KMS-11 (cell line): ENCODE data around the gene GNA15.

Experiments
- H2AFZ ChIP-seq: fragments of 200-600 bp; sonication (generic); 2 replicates; pipeline ENCODE4 v1.6.1; 2016; ENCODE audit warnings: antibody characterized with exemption, mixed run types, low read depth
- H3K27ac ChIP-seq: fragments of 200-600 bp; sonication (generic); 2 replicates; pipeline ENCODE4 v1.6.1; 2016; ENCODE audit warnings: mild to moderate bottlenecking, mixed run types
- H3K27me3 ChIP-seq: fragments of 200-600 bp; sonication (generic); 2 replicates; pipeline ENCODE4 v1.6.1; 2017; ENCODE audit warnings: mild to moderate bottlenecking, low read depth, mixed run types, moderate library complexity; ENCODE audit not compliant: insufficient read depth
- H3K36me3 ChIP-seq: fragments of 200-600 bp; sonication (generic); 2 replicates; pipeline ENCODE4 v1.6.1; 2017; ENCODE audit warnings: mild to moderate bottlenecking, mixed run types; ENCODE audit not compliant: insufficient read depth
- H3K4me1 ChIP-seq: fragments of 200-600 bp; sonication (generic); 2 replicates; pipeline ENCODE4 v1.6.1; 2016; ENCODE audit warnings: mild to moderate bottlenecking, low read depth, mixed run types; ENCODE audit not compliant: poor library complexity, severe bottlenecking
- H3K4me2 ChIP-seq: fragments of 200-600 bp; sonication (generic); 2 replicates; pipeline ENCODE4 v1.7.0; 2016; ENCODE audit warnings: mild to moderate bottlenecking, mixed run types
- H3K4me3 ChIP-seq: fragments of 200-600 bp; sonication (generic); IDR thresholded peaks from 2 replicates; pipeline ENCODE4 v1.6.1; 2017; ENCODE audit warnings: low read depth, low read length, mixed read lengths; ENCODE audit not compliant: insufficient read depth
- H3K79me2 ChIP-seq: fragments of 200-600 bp; sonication (generic); 2 replicates; pipeline ENCODE4 v1.6.1; 2016; ENCODE audit warnings: low read depth, mixed run types; ENCODE audit not compliant: insufficient read depth
- H3K9ac ChIP-seq: fragments of 200-600 bp; sonication (generic); 2 replicates; pipeline ENCODE4 v1.6.1; 2016; ENCODE audit warnings: mild to moderate bottlenecking, mixed run types
- H4K20me1 ChIP-seq: fragments of 200-600 bp; sonication (generic); 2 replicates; pipeline ENCODE4 v1.6.1; 2016; ENCODE audit warnings: mild to moderate bottlenecking, mixed run types; ENCODE audit not compliant: insufficient read depth
- TF ChIP-seq, protein P1 (sequence below): fragments of 200-600 bp; sonication (generic); conservative IDR thresholded peaks from 2 replicates; pipeline ENCODE4 v1.6.1; 2017; ENCODE audit warnings: low read depth, mild to moderate bottlenecking, antibody characterized with exemption, low read length, moderate library complexity, mixed read lengths

The GNA15 gene

DNA sequence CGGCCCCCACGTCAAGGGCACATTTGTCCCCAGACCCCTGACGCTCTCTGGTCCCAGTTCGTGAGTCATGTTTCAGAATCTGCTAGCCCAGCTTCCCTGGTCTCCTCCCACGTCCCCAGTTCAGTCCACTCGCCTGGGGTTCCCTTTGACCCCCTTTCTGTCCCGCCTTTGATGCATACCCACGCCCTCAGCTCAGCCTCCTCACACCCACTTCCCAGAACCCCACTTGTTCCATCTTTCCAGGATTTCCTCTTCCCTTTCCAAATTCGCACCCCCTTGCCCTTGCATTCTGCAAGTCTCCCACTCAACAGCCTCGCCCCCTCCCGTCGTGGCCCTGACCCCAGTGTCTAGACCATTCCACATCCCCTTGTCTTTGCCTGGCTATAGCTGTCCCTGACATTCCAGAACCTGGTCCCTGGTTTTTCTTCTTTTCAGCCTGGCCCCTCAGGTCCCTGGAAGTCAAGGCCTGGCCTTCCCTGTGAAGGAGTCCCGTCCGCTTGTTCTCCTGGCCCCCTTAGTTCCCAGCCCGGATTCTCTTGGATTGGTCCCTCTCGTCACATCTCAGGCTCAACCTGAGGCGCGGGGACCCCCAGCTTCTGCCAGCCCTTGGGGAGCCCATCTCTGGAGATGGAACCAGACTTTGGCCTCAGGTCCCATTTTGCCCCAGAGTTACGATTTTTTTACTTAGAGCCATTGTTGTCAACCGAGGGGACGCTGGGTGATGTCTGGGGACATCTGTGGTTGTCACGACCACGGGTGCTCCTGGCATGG lies 51.2 kb downstream of the GNA15 start:
- Histone ChIP-seq H3K4me3 (no peak overlapping the region), H3K36me3 (no peaks in the 10 kb centered on the region), H3K79me2 (peaks cover 56% of the 10 kb centered on the region), H3K4me2 (peak overlapping the region; percentile 85), H3K9ac (peak overlapping the region; percentile 79; the same call in 1 of the 2 replicates), H2AFZ (no peak overlapping the region), H4K20me1 (no peaks in the 10 kb centered on the region), H3K27me3 (peaks cover under 1% of the 10 kb centered on the region; the same call in 1 of the 2 replicates), H3K27ac (no peak overlapping the region), H3K4me1 (peaks cover 12% of the 10 kb centered on the region)
- TF ChIP-seq, protein P1, sequence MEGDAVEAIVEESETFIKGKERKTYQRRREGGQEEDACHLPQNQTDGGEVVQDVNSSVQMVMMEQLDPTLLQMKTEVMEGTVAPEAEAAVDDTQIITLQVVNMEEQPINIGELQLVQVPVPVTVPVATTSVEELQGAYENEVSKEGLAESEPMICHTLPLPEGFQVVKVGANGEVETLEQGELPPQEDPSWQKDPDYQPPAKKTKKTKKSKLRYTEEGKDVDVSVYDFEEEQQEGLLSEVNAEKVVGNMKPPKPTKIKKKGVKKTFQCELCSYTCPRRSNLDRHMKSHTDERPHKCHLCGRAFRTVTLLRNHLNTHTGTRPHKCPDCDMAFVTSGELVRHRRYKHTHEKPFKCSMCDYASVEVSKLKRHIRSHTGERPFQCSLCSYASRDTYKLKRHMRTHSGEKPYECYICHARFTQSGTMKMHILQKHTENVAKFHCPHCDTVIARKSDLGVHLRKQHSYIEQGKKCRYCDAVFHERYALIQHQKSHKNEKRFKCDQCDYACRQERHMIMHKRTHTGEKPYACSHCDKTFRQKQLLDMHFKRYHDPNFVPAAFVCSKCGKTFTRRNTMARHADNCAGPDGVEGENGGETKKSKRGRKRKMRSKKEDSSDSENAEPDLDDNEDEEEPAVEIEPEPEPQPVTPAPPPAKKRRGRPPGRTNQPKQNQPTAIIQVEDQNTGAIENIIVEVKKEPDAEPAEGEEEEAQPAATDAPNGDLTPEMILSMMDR, result no peak

DNA sequence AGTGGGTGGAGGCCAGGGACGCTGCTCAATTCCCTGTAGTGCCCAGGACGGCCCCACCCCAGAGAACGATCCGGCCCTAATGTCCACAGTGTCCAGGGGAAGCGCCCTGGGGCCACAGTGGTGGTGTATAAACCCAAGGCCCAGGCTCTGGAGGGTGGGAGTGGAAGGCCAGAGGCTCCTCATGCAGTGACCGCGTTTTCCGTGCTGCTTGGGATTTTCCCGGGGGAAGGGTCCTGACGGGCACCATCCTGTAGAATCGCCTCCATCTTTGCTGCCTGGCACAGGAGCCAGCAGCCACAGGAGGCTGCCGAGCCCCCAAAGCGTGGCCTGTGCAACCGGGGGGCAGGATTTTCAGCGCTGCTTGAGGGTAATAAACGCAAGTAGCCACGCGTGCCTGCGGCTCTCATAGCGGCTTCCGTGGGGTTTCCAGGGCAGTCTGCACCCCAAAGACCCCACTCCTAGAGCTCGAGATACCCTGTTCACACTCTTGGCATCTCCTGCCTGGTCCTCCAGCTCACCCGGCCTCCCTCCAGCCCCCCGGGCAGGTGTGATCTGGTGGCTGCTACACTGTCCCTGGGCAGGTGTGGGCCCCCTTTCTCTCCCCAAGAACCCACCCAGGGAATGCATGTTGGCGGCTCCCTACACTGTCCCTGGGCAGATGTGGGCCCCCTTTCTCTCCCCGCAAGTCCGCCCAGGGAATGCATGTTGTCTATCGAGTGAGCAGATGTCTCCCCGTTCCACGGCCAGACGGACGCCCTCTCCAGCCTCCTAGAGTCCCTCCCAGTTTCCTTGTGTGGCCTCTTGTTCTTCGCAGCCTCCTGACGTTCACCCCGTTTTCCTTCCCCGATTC lies 52.1 kb downstream of the GNA15 start:
- Histone ChIP-seq H3K36me3 (no peaks in the 10 kb centered on the region), H4K20me1 (no peaks in the 10 kb centered on the region), H3K4me2 (peak overlapping the region; percentile 85; the same call in 1 of the 2 replicates), H2AFZ (no peak overlapping the region), H3K27ac (no peak overlapping the region), H3K4me3 (no peak overlapping the region), H3K27me3 (no peaks in the 10 kb centered on the region), H3K9ac (no peak overlapping the region), H3K79me2 (peaks cover 56% of the 10 kb centered on the region), H3K4me1 (peaks cover 12% of the 10 kb centered on the region)
- TF ChIP-seq, protein P1, result no peak

DNA sequence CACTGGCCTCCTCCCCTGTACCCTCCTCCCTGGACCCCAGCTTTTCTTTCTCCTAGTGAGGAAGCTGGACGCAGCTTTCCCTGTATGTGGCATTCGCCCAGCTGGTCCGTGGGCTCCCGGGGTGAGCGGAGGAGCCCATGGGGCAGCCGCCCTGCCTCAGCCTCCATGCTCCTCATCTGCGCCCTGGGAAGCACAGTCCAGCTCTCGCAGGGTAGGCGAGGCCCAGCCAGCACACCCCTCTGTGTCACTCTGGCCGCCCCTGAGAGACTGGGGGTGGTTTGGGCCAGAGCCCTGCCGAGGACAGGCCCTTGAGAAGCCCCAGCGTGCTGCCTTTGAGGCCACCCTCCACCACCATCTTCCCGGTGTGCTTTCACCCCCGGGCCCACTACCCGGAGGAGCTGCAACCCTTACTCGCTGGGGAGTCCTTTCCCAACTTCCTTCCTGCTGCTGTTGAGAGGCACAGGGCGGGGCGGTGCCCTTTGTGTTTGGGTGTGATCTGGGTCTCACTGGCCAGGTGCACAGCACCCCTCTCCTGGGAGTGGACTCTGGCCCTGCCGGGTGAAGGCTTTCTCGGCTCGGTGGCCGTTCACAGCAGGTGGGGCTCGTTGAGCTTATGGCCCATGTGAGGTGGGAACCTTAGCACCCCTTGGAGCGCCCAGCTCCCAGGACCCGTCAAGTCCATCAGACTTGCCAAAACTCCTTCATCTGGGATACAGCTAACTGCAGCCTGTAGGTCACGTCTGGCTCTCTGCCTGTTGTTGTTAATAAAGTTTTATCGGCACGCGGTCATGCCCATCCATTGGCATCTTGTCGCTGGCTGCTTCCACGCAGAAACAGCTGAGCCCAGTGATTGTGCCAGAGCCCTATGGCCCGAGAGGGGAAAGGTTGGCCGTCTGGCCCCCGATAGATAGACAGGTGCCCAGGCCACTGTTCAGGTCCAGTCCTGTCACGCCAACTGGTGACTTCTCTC lies 53.1 kb downstream of the GNA15 start:
- H2AFZ ChIP-seq, result no peak overlapping the region
- no peak overlapping the region for H3K4me2 ChIP-seq
- H4K20me1 ChIP-seq, result no peaks in the 10 kb centered on the region
- TF ChIP-seq, protein P1, result no peak
- H3K27ac ChIP-seq, result no peak overlapping the region
- no peak overlapping the region for H3K9ac ChIP-seq
- H3K36me3 ChIP-seq, result no peaks in the 10 kb centered on the region
- no peak overlapping the region for H3K4me3 ChIP-seq
- H3K27me3 ChIP-seq, result no peaks in the 10 kb centered on the region
- H3K4me1 ChIP-seq, result peaks cover 12% of the 10 kb centered on the region
- peaks cover 56% of the 10 kb centered on the region for H3K79me2 ChIP-seq

DNA sequence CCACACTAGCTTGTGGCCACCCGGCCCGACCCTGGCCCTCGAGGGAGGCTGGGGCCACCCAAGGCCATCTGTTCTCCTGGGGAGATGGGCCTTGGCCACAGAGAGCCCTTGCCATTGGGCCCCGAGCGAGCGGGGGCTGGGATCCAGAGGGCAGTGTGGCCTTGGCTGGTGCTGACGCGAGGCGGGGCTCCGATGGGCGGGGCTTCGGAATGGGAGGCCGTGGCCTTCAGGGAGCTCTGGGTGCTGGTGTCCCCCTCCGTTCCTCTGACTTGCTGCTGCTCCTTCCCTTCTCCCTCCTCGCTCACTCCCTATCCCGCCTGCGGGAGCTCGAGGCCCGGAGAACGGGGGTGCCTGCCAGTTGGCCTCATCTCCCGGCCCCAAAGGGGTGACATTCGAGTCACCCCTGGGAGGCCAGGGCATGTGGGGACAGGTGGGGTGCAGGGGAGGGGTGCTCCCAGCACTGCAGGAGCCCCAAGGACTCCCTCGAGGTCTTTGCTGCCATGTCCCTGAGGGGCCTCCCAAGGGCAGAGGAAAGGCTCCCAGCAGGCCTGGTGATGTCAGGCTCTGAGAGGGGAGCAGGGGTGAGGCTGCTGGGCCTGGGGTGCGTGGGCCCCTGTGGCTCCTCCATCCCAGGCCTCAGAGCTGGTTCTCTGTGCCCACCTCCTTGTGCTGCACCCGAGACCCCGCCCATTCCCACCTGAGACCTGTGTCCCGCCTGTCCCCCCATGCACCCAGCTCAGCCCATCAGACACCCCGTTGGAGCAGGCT lies 54.1 kb downstream of the GNA15 start:
- H3K79me2 ChIP-seq, result peaks cover 56% of the 10 kb centered on the region
- no peak overlapping the region for H3K9ac ChIP-seq
- no peak overlapping the region for H3K4me2 ChIP-seq
- TF ChIP-seq, protein P1, result no peak
- no peak overlapping the region for H3K27ac ChIP-seq
- no peaks in the 10 kb centered on the region for H3K36me3 ChIP-seq
- H3K27me3 ChIP-seq, result no peaks in the 10 kb centered on the region
- no peak overlapping the region for H2AFZ ChIP-seq
- H3K4me3 ChIP-seq, result no peak overlapping the region
- H3K4me1 ChIP-seq, result peaks cover 10% of the 10 kb centered on the region
- no peaks in the 10 kb centered on the region for H4K20me1 ChIP-seq
